Stimulated activated naive CD8-positive, alpha-beta T cell treated with anti-CD3 and anti-CD28 coated beads, Interleukin-15, Interleukin-2, amounts not matched to agents 100 ng/mL and 50 ng/mL, for 24 hours (primary cell): ENCODE data around the gene ZDHHC16.
"Not testable (repeated sequence)": the region's sequence is repeated elsewhere in the genome, so short reads cannot be mapped to it uniquely, and the experiment has no call there.

Experiments used
- H3K27ac Mint-ChIP-seq: one replicate; pipeline ENCODE4 v1.8.0; 2021; ENCODE audit warnings: mild to moderate bottlenecking, mixed read lengths
- H3K27me3 Mint-ChIP-seq: one replicate; pipeline ENCODE4 v1.8.0; 2021; ENCODE audit warnings: mixed read lengths
- H3K36me3 Mint-ChIP-seq: one replicate; pipeline ENCODE4 v1.8.0; 2021; ENCODE audit warnings: low read depth, mixed read lengths
- H3K4me1 Mint-ChIP-seq: one replicate; pipeline ENCODE4 v1.8.0; 2021; ENCODE audit warnings: low read depth, mixed read lengths
- H3K4me3 Mint-ChIP-seq: one replicate; pipeline ENCODE4 v1.8.0; 2021; ENCODE audit warnings: mild to moderate bottlenecking, mixed read lengths
- H3K9me3 Mint-ChIP-seq: one replicate; pipeline ENCODE4 v1.8.0; 2021; ENCODE audit warnings: mixed read lengths

The ZDHHC16 gene

GRCh38 chr10:97445722-97446639 is at the start of gene ZDHHC16, which contains the start of gene EXOSC1:
Gene ZDHHC16 (plus strand): TSS chr10:97446175. CDS start chr10:97451676, 5,501 bp downstream.
Gene EXOSC1 (minus strand): TSS chr10:97446006. CDS start chr10:97445985, 21 bp downstream.
- H3K27me3 Mint-ChIP-seq, result no peaks in the 10 kb centered on the region
- H3K36me3 Mint-ChIP-seq, result peaks cover 35% of the 10 kb centered on the region
- peak within 1 kb of the TSS; percentile 99 for H3K4me3 Mint-ChIP-seq
- H3K4me1 Mint-ChIP-seq, result peaks cover 54% of the 10 kb centered on the region
- no peaks in the 10 kb centered on the region for H3K9me3 Mint-ChIP-seq
- peak within 1 kb of the TSS; percentile 91 for H3K27ac Mint-ChIP-seq

- Mint-ChIP-seq H3K27ac (peak overlapping the region; percentile 90), H3K27me3 (no peaks in the 10 kb centered on the region), H3K4me3 (peak overlapping the region; percentile 94), H3K9me3 (no peaks in the 10 kb centered on the region), H3K4me1 (peaks cover 14% of the 10 kb centered on the region), H3K36me3 (peaks cover 20% of the 10 kb centered on the region)
Observed at GRCh38 chr10:97399843-97400545, 46.0 kb upstream of the ZDHHC16 start.

GRCh38 chr10:97400665-97401454 is 45.1 kb upstream of the ZDHHC16 start, which contains the start of gene RRP12:
Gene RRP12 (minus strand): TSS chr10:97401340. CDS start chr10:97401231, 109 bp downstream.
- H3K4me3 Mint-ChIP-seq, result peak within 1 kb of the TSS; percentile 94
- H3K36me3 Mint-ChIP-seq, result peaks cover 18% of the 10 kb centered on the region
- H3K9me3 Mint-ChIP-seq, result no peaks in the 10 kb centered on the region
- peak within 1 kb of the TSS; percentile 90 for H3K27ac Mint-ChIP-seq
- no peaks in the 10 kb centered on the region for H3K27me3 Mint-ChIP-seq
- peaks cover 15% of the 10 kb centered on the region for H3K4me1 Mint-ChIP-seq

GRCh38 chr10:97401455-97401919 is 44.5 kb upstream of the ZDHHC16 start:
- Mint-ChIP-seq H3K27ac (peak overlapping the region; percentile 90), H3K27me3 (no peaks in the 10 kb centered on the region), H3K36me3 (peaks cover 11% of the 10 kb centered on the region), H3K9me3 (no peaks in the 10 kb centered on the region), H3K4me1 (peaks cover 18% of the 10 kb centered on the region), H3K4me3 (peak overlapping the region; percentile 94)

- H3K4me3 Mint-ChIP-seq, result no peak overlapping the region
- H3K4me1 Mint-ChIP-seq, result peaks cover 28% of the 10 kb centered on the region
- peaks cover 6% of the 10 kb centered on the region for H3K36me3 Mint-ChIP-seq
- no peaks in the 10 kb centered on the region for H3K27me3 Mint-ChIP-seq
- no peak overlapping the region for H3K27ac Mint-ChIP-seq
- H3K9me3 Mint-ChIP-seq, result no peaks in the 10 kb centered on the region
Observed at GRCh38 chr10:97404044-97404443, 41.9 kb upstream of the ZDHHC16 start.

- peaks cover 19% of the 10 kb centered on the region for H3K4me1 Mint-ChIP-seq
- no peaks in the 10 kb centered on the region for H3K9me3 Mint-ChIP-seq
- no peaks in the 10 kb centered on the region for H3K27me3 Mint-ChIP-seq
- no peaks in the 10 kb centered on the region for H3K36me3 Mint-ChIP-seq
- H3K4me3 Mint-ChIP-seq, result no peak overlapping the region
- H3K27ac Mint-ChIP-seq, result no peak overlapping the region
Observed at GRCh38 chr10:97406064-97406463, 39.9 kb upstream of the ZDHHC16 start.

- not testable (repeated sequence) for H3K27ac Mint-ChIP-seq, H3K9me3 Mint-ChIP-seq, H3K4me3 Mint-ChIP-seq, H3K27me3 Mint-ChIP-seq, H3K36me3 Mint-ChIP-seq
- H3K4me1 Mint-ChIP-seq, result peaks cover 15% of the 10 kb centered on the region
Observed at GRCh38 chr10:97406483-97406882, 39.5 kb upstream of the ZDHHC16 start.

GRCh38 chr10:97407211-97407951 is 38.6 kb upstream of the ZDHHC16 start:
- Mint-ChIP-seq H3K27ac (peak overlapping the region; percentile 58), H3K9me3 (no peaks in the 10 kb centered on the region), H3K36me3 (no peaks in the 10 kb centered on the region), H3K27me3 (no peaks in the 10 kb centered on the region), H3K4me1 (peaks cover 17% of the 10 kb centered on the region), H3K4me3 (no peak overlapping the region)

- peaks cover 23% of the 10 kb centered on the region for H3K4me1 Mint-ChIP-seq
- no peaks in the 10 kb centered on the region for H3K36me3 Mint-ChIP-seq
- no peaks in the 10 kb centered on the region for H3K27me3 Mint-ChIP-seq
- peak overlapping the region; percentile 58 for H3K27ac Mint-ChIP-seq
- H3K4me3 Mint-ChIP-seq, result no peak overlapping the region
- H3K9me3 Mint-ChIP-seq, result no peaks in the 10 kb centered on the region
Observed at GRCh38 chr10:97407952-97408248, 38.1 kb upstream of the ZDHHC16 start.

- no peaks in the 10 kb centered on the region for H3K27me3 Mint-ChIP-seq
- H3K4me3 Mint-ChIP-seq, result no peak overlapping the region
- H3K27ac Mint-ChIP-seq, result no peak overlapping the region
- H3K36me3 Mint-ChIP-seq, result no peaks in the 10 kb centered on the region
- H3K4me1 Mint-ChIP-seq, result peaks cover 28% of the 10 kb centered on the region
- H3K9me3 Mint-ChIP-seq, result no peaks in the 10 kb centered on the region
Observed at GRCh38 chr10:97408496-97408992, 37.4 kb upstream of the ZDHHC16 start.

GRCh38 chr10:97411406-97411805 is 34.6 kb upstream of the ZDHHC16 start:
- H3K36me3 Mint-ChIP-seq, result no peaks in the 10 kb centered on the region
- peaks cover 4% of the 10 kb centered on the region for H3K27me3 Mint-ChIP-seq
- no peak overlapping the region for H3K27ac Mint-ChIP-seq
- H3K9me3 Mint-ChIP-seq, result no peaks in the 10 kb centered on the region
- peaks cover 52% of the 10 kb centered on the region for H3K4me1 Mint-ChIP-seq
- H3K4me3 Mint-ChIP-seq, result no peak overlapping the region

GRCh38 chr10:97412891-97413304 is 33.1 kb upstream of the ZDHHC16 start:
- H3K9me3 Mint-ChIP-seq, result no peaks in the 10 kb centered on the region
- H3K36me3 Mint-ChIP-seq, result no peaks in the 10 kb centered on the region
- peak overlapping the region; percentile 91 for H3K27ac Mint-ChIP-seq
- peaks cover 4% of the 10 kb centered on the region for H3K27me3 Mint-ChIP-seq
- H3K4me3 Mint-ChIP-seq, result peak overlapping the region; percentile 66
- H3K4me1 Mint-ChIP-seq, result peaks cover 59% of the 10 kb centered on the region

- peaks cover 11% of the 10 kb centered on the region for H3K36me3 Mint-ChIP-seq
- no peak overlapping the region for H3K4me3 Mint-ChIP-seq
- peak overlapping the region; percentile 79 for H3K27ac Mint-ChIP-seq
- H3K4me1 Mint-ChIP-seq, result peaks cover 89% of the 10 kb centered on the region
- H3K27me3 Mint-ChIP-seq, result peaks cover 4% of the 10 kb centered on the region
- no peaks in the 10 kb centered on the region for H3K9me3 Mint-ChIP-seq
Observed at GRCh38 chr10:97416565-97416964, 29.4 kb upstream of the ZDHHC16 start.

- H3K27ac Mint-ChIP-seq, result peak overlapping the region; percentile 100
- H3K36me3 Mint-ChIP-seq, result peaks cover 41% of the 10 kb centered on the region
- H3K4me3 Mint-ChIP-seq, result peak overlapping the region; percentile 96
- H3K4me1 Mint-ChIP-seq, result peaks cover 69% of the 10 kb centered on the region
- H3K27me3 Mint-ChIP-seq, H3K9me3 Mint-ChIP-seq: not testable (repeated sequence)
Observed at GRCh38 chr10:97423757-97424098, 22.2 kb upstream of the ZDHHC16 start.
